K562 (cell line): ENCODE data around the gene DGCR8. TPM values are rescaled to one million over a fixed set of nuclear protein-coding genes. Genes with fewer than 3 reads are reported as not detected.

ENCODE experiments used
- ADNP ChIP-seq: fragments of 200-800 bp; sonication (Bioruptor generic); IDR thresholded peaks from 2 replicates; pipeline ENCODE4 v1.6.1; 2016; ENCODE audit warnings: missing genetic modification characterization, missing compliant biosample characterization
- CCAR2 ChIP-seq: fragments of 200-400 bp; formaldehyde crosslinking; IDR thresholded peaks from 2 replicates; pipeline ENCODE4 v1.6.1; 2017; ENCODE audit warnings: mild to moderate bottlenecking, low read depth, low read length
- DEAF1 ChIP-seq: fragments of 450-650 bp; formaldehyde crosslinking; IDR thresholded peaks from 2 replicates; pipeline ENCODE4 v1.4.0; 2020; ENCODE audit warnings: mild to moderate bottlenecking, moderate library complexity
- E2F3 ChIP-seq: fragments of 250-450 bp; sonication (Bioruptor Pico); IDR thresholded peaks from 2 replicates; pipeline ENCODE4 v1.4.0; 2020; ENCODE audit warnings: mild to moderate bottlenecking
- ERF ChIP-seq: fragments of 450-650 bp; formaldehyde crosslinking; IDR thresholded peaks from 2 replicates; pipeline ENCODE4 v1.4.0; 2020; ENCODE audit warnings: mild to moderate bottlenecking, mixed read lengths
- MBD1 ChIP-seq: fragments of 250-450 bp; sonication (Bioruptor Pico); IDR thresholded peaks from 2 replicates; pipeline ENCODE4 v1.8.0; 2022; ENCODE audit warnings: inconsistent platforms
- MCM2 ChIP-seq: fragments of 450-650 bp; IDR thresholded peaks from 2 replicates; pipeline ENCODE4 v1.6.1; 2017; ENCODE audit warnings: low read depth, mild to moderate bottlenecking
- MXD1 ChIP-seq: fragments of 250-450 bp; sonication (Bioruptor Pico); IDR thresholded peaks from 2 replicates; pipeline ENCODE4 v1.8.0; 2021; ENCODE audit warnings: borderline replicate concordance, mild to moderate bottlenecking, moderate library complexity; ENCODE audit not compliant: poor library complexity, severe bottlenecking
- NFE2L1 ChIP-seq: fragments of 450-650 bp; IDR thresholded peaks from 2 replicates; pipeline ENCODE4 v1.6.1; 2016; ENCODE audit warnings: missing genetic modification characterization, low read depth, mild to moderate bottlenecking, missing compliant biosample characterization, moderate library complexity, borderline replicate concordance
- RBM34 ChIP-seq: fragments of 200-400 bp; formaldehyde crosslinking; IDR thresholded peaks from 2 replicates; pipeline ENCODE4 v1.6.1; 2018; ENCODE audit warnings: low read length, borderline replicate concordance; ENCODE audit not compliant: insufficient read depth
- SMARCE1 ChIP-seq: fragments of 450-650 bp; IDR thresholded peaks from 2 replicates; pipeline ENCODE4 v1.7.1; 2016; ENCODE audit warnings: mild to moderate bottlenecking
- TSC22D4 ChIP-seq: fragments of 450-650 bp; IDR thresholded peaks from 2 replicates; pipeline ENCODE4 v1.6.1; 2016; ENCODE audit warnings: missing genetic modification characterization, missing biosample characterization, control low read depth
- TSHZ1 ChIP-seq: fragments of 250-450 bp; sonication (Bioruptor Pico); IDR thresholded peaks from 2 replicates; pipeline ENCODE4 v1.4.0; 2020; ENCODE audit warnings: mild to moderate bottlenecking, moderate library complexity
- ZNF740 ChIP-seq, 3 experiments: fragments of 200-800 bp in 1 of 3; sonication (Bioruptor generic) in 1 of 3; sonication (generic) in 1 of 3; formaldehyde crosslinking in 1 of 3; IDR thresholded peaks; 2 replicates each; pipeline versions ENCODE4 v1.6.1 to v1.8.0; 2016 to 2022; ENCODE audit warnings: mild to moderate bottlenecking in 2 of 3, missing compliant biosample characterization in 2 of 3, missing genetic modification characterization in 2 of 3, missing genetic modification reagents in 1 of 3
- polyA plus RNA-seq, 8 experiments: library from polyadenylated mRNA; depleted of rRNA in 4 of 8; stranded (reverse) in 5 of 8; unstranded in 3 of 8; fragments of >200 nt; fragmentation: Nextera tagmentation in 2 of 8; fragmentation: Illumina TruSeq in 1 of 8; extraction: Ambion mirVana in 2 of 8; extraction: Trizol in 1 of 8; gene quantifications; 2 replicates each; pipeline versions ENCODE4 v1.2.1 to v1.2.3, GENCODE V29; 2011 to 2014; ENCODE audit warnings: inconsistent platforms in 1 of 8, missing spikeins in 1 of 8
- total RNA-seq, 7 experiments: library from RNA; depleted of rRNA in 6 of 7; stranded (reverse); fragments of >200 nt in 6 of 7; fragmentation: Illumina TruSeq in 2 of 7; extraction: Trizol in 2 of 7; gene quantifications; 2 replicates each; pipeline versions ENCODE4 v1.2.1 to v1.2.3, GENCODE V29; 2011 to 2021; ENCODE audit warnings: low replicate concordance in 1 of 7

DGCR8 gene
- total and polyA plus RNA-seq, 9 of the 15 experiments (the other 6 are each of a cell fraction or from before 2014, with no cell fraction given): 5.9 to 144 (median 80.1) TPM

GRCh38 chr22:20080776-20081654, 974 bp downstream of the DGCR8 start (continued):
- no peak for TF ChIP-seq ZNF740 (CRISPR knock-in tag; IDR thresholded peaks at IDR 0.05)
- TF ChIP-seq ZNF740 (tag; IDR thresholded peaks at IDR 0.05): peak in 1 of 2 experiments; percentile 63; a peak in 1 of 4 replicates
- no peak for TF ChIP-seq MBD1 (CRISPR knock-in tag)
- TF ChIP-seq MCM2: no peak
- TF ChIP-seq CCAR2: peak; percentile 27; the same call in 1 of the 2 replicates
- peak; percentile 22; the same call in 1 of the 2 replicates for TF ChIP-seq DEAF1 (CRISPR knock-in tag)
- no peak for TF ChIP-seq ADNP (tag)
- no peak for TF ChIP-seq SMARCE1
- TF ChIP-seq TSC22D4 (tag): peak; percentile 91; the same call in 1 of the 2 replicates
- TF ChIP-seq E2F3 (CRISPR knock-in tag): peak; percentile 64; the same call in 1 of the 2 replicates
- TF ChIP-seq TSHZ1 (CRISPR knock-in tag): peak; percentile 41; the same call in 1 of the 2 replicates
- TF ChIP-seq ERF (CRISPR knock-in tag): peak; percentile 97
- no peak for TF ChIP-seq MXD1 (CRISPR knock-in tag)
- TF ChIP-seq NFE2L1 (tag): no peak
- no peak for TF ChIP-seq RBM34
